ENCODE data around the gene RASSF4. TPM values are rescaled to one million over a fixed set of nuclear protein-coding genes. Genes with fewer than 3 reads are reported as not detected.

Gene RASSF4
- total RNA-seq, 1 experiment from 2014 or later: 11.5 TPM

GRCh38 chr10:44992732-44993225 is 33.2 kb downstream of the RASSF4 start:
- Histone ChIP-seq H3K9me3 (ENCODE audit: control insufficient read depth, low read depth, low read length) (no peaks in the 10 kb centered on the region), H3K9ac (ENCODE audit: extremely low read depth, insufficient read length, low read length) (no peak overlapping the region), H3K4me2 (ENCODE audit: insufficient read depth, insufficient read length, low read length) (no peak overlapping the region), H3K27me3 (ENCODE audit: insufficient read depth, low read length) (no peaks in the 10 kb centered on the region), H4K20me1 (ENCODE audit: control insufficient read depth, insufficient read depth, insufficient read length) (no peaks in the 10 kb centered on the region), H3K56ac (ENCODE audit: insufficient read length, low read depth, low read length) (no peak overlapping the region), H3K4ac (ENCODE audit: low read depth, low read length) (no peak overlapping the region), H2BK12ac (ENCODE audit: insufficient read length, low read depth, low read length) (no peak overlapping the region), H3K79me2 (ENCODE audit: insufficient read depth, low read length) (no peaks in the 10 kb centered on the region), H2BK15ac (ENCODE audit: low read depth, low read length) (no peak overlapping the region), H3K79me1 (ENCODE audit: insufficient read depth, low read depth, low read length, poor library complexity, severe bottlenecking) (no peaks in the 10 kb centered on the region), H2BK120ac (ENCODE audit: low read depth, low read length, poor library complexity, severe bottlenecking) (no peak overlapping the region), H3K27ac (ENCODE audit: insufficient read length, low read depth, low read length) (no peak overlapping the region), H3K23me2 (ENCODE audit: insufficient read length, low read depth, low read length, poor library complexity, severe bottlenecking) (no peaks in the 10 kb centered on the region), H4K8ac (replicated peaks; ENCODE audit: insufficient read length, low read depth, low read length) (no peak overlapping the region), H3K4me1 (ENCODE audit: insufficient read depth, low read length) (peaks cover 7% of the 10 kb centered on the region; the same call in 1 of the 2 replicates), H3K14ac (ENCODE audit: insufficient read depth, low read length) (no peak overlapping the region), H4K91ac (ENCODE audit: insufficient read length, low read depth, low read length) (no peak overlapping the region), H2AK5ac (ENCODE audit: insufficient read length, low read length) (no peak overlapping the region), H3K18ac (ENCODE audit: insufficient read length, low read depth, low read length) (no peak overlapping the region), H2BK5ac (ENCODE audit: insufficient read length, low read length) (no peak overlapping the region), H4K5ac (ENCODE audit: insufficient read length, low read depth, low read length) (no peak overlapping the region), H2AFZ (ENCODE audit: low read length) (no peak overlapping the region), H2BK20ac (ENCODE audit: low read depth, low read length, poor library complexity, severe bottlenecking) (no peak overlapping the region), H3T11ph (ENCODE audit: low read length) (no peak overlapping the region), H3K23ac (ENCODE audit: insufficient read length, low read depth, low read length) (no peak overlapping the region)
- H3K4me1 Mint-ChIP-seq: peaks cover 58 to 66% of the 10 kb centered on the region in 2 experiments
- no CpG with 5 or more reads among the region's 8 CpGs for WGBS (ENCODE audit: extremely low coverage, insufficient read length, low lambda C conversion rate)
- H3K9me3 Mint-ChIP-seq: no peaks in the 10 kb centered on the region; a peak in 2 of 5 replicates
- no peak for DNase-seq
- peaks cover 5 to 22% (median 8%) of the 10 kb centered on the region in 3 experiments; a peak in 5 of 7 replicates for H3K36me3 Mint-ChIP-seq (ENCODE audit: insufficient read depth in 1 of 3, low read depth in 3 of 3)
- TF ChIP-seq CTCF (conservative IDR thresholded peaks at IDR 0.05): no peak
- peak overlapping the region in 1 of 3 experiments; percentile 71; a peak in 1 of 7 replicates for H3K27ac Mint-ChIP-seq
- no peak overlapping the region for H3K4me3 Mint-ChIP-seq
- H3K27me3 Mint-ChIP-seq (ENCODE audit: low read depth): peaks cover 3% of the 10 kb centered on the region
